Liver (tissue), 9 donors: ENCODE measurements around the gene ST3GAL4. TPM values are rescaled to one million over a fixed set of nuclear protein-coding genes. Genes with fewer than 3 reads are reported as not detected.

ENCODE experiments used
- DNase-seq: peaks from one replicate; pipeline ENCODE4 v3.0.0-alpha.2; 2017; ENCODE audit warnings: low spot score
- H3K27ac ChIP-seq, 2 donors: one replicate each; pipeline ENCODE4 v1.7.0; 2013; ENCODE audit warnings: inconsistent platforms in 2 of 2, low read length in 2 of 2, control low read depth in 1 of 2, low read depth in 1 of 2, mild to moderate bottlenecking in 1 of 2
- H3K27me3 ChIP-seq, 4 donors: one replicate each; pipeline versions ENCODE4 v1.6.1 to v1.7.0; 2013; ENCODE audit warnings: low read length in 3 of 4, inconsistent platforms in 1 of 4, mild to moderate bottlenecking in 1 of 4, moderate library complexity in 1 of 4; ENCODE audit not compliant: control insufficient read depth in 4 of 4, insufficient read depth in 4 of 4
- H3K36me3 ChIP-seq, 4 donors: one replicate each; pipeline versions ENCODE4 v1.6.1 to v1.7.0; 2013; ENCODE audit warnings: low read length in 3 of 4, mild to moderate bottlenecking in 3 of 4, low read depth in 1 of 4, moderate library complexity in 1 of 4; ENCODE audit not compliant: control insufficient read depth in 4 of 4, insufficient read depth in 3 of 4
- H3K4me1 ChIP-seq, 4 donors: one replicate each; pipeline versions ENCODE4 v1.6.1 to v1.7.0; 2013; ENCODE audit warnings: low read length in 3 of 4, mild to moderate bottlenecking in 3 of 4, moderate library complexity in 1 of 4; ENCODE audit not compliant: control insufficient read depth in 4 of 4, insufficient read depth in 4 of 4
- H3K4me3 ChIP-seq, 3 donors: one replicate each; pipeline versions ENCODE4 v1.6.1 to v1.7.0; 2013; ENCODE audit warnings: low read length in 3 of 3, control low read depth in 1 of 3, low read depth in 1 of 3, mild to moderate bottlenecking in 1 of 3
- H3K9ac ChIP-seq, 2 donors: one replicate each; pipeline ENCODE4 v1.7.0; 2013; ENCODE audit warnings: low read length in 2 of 2, mild to moderate bottlenecking in 2 of 2, moderate library complexity in 2 of 2, control low read depth in 1 of 2, low read depth in 1 of 2
- H3K9me3 ChIP-seq, 4 donors: one replicate each; pipeline versions ENCODE4 v1.6.1 to v1.7.0; 2013; ENCODE audit warnings: low read length in 3 of 4; ENCODE audit not compliant: control insufficient read depth in 4 of 4
- EGR1 ChIP-seq, 2 donors: IDR thresholded peaks; 2 replicates each; pipeline ENCODE4 v1.6.1; 2016 to 2018; ENCODE audit warnings: antibody characterized with exemption in 2 of 2, low read depth in 2 of 2
- FOXA1 ChIP-seq: IDR thresholded peaks from 2 replicates; pipeline ENCODE4 v1.6.1; 2016; ENCODE audit warnings: antibody characterized with exemption
- FOXA2 ChIP-seq: IDR thresholded peaks from 2 replicates; pipeline ENCODE4 v1.6.1; 2016; ENCODE audit warnings: antibody characterized with exemption
- HNF4A ChIP-seq, 2 donors: conservative IDR thresholded peaks; 2 replicates each; pipeline ENCODE4 v1.6.1; 2016; ENCODE audit warnings: antibody characterized with exemption in 2 of 2, mild to moderate bottlenecking in 2 of 2
- HNF4G ChIP-seq: IDR thresholded peaks from 2 replicates; pipeline ENCODE4 v1.6.1; 2016; ENCODE audit warnings: antibody characterized with exemption
- JUND ChIP-seq, 2 donors: IDR thresholded peaks; 2 replicates each; pipeline ENCODE4 v1.6.1; 2016; ENCODE audit warnings: antibody characterized with exemption in 2 of 2
- RAD21 ChIP-seq, 2 donors: IDR thresholded peaks; 2 replicates each; pipeline ENCODE4 v1.6.1; 2016; ENCODE audit warnings: antibody characterized with exemption in 2 of 2, mild to moderate bottlenecking in 2 of 2
- RXRA ChIP-seq, 2 donors: IDR thresholded peaks; 2 replicates each; pipeline ENCODE4 v1.6.1; 2017 to 2018; ENCODE audit warnings: antibody characterized with exemption in 2 of 2, mild to moderate bottlenecking in 1 of 2
- SP1 ChIP-seq: IDR thresholded peaks from 2 replicates; pipeline ENCODE4 v1.6.1; 2018; ENCODE audit warnings: antibody characterized with exemption, mild to moderate bottlenecking
- TAF1 ChIP-seq: conservative IDR thresholded peaks from 2 replicates; pipeline ENCODE4 v1.6.1; 2016; ENCODE audit warnings: antibody characterized with exemption, mild to moderate bottlenecking
- YY1 ChIP-seq: IDR thresholded peaks from 2 replicates; pipeline ENCODE4 v1.6.1; 2016; ENCODE audit warnings: antibody characterized with exemption, mild to moderate bottlenecking
- WGBS: extraction: QIAGEN DNeasy Blood & Tissue Kit; methylation state at CpG from one replicate; pipeline ENCODE4 v1.1.7; 2013; 5-methylcytosine and 5-hydroxymethylcytosine counted together
- polyA plus RNA-seq, 2 donors: library from polyadenylated mRNA; stranded (reverse) in 1 of 2; unstranded in 1 of 2; fragments of 200-250 nt in 1 of 2; fragments of >200 nt in 1 of 2; fragmentation: Nextera tagmentation in 1 of 2; extraction: Ambion mirVana in 1 of 2; gene quantifications; one replicate each; pipeline versions ENCODE4 v1.2.1 to v1.2.3, GENCODE V29; 2013 to 2015
- total RNA-seq, 2 donors: library from RNA; depleted of rRNA; stranded (reverse); fragments of >200 nt; gene quantifications; one replicate each; pipeline ENCODE4 v1.2.3, GENCODE V29; 2014
- TF ChIP-seq, protein P1 (sequence below): IDR thresholded peaks from 2 replicates; pipeline ENCODE4 v1.6.1; 2016; ENCODE audit warnings: antibody characterized with exemption, mild to moderate bottlenecking
- TF ChIP-seq, protein P2 (sequence below): IDR thresholded peaks from 2 replicates; pipeline ENCODE4 v1.6.1; 2016; ENCODE audit warnings: antibody characterized with exemption
- TF ChIP-seq, protein P3 (sequence below): IDR thresholded peaks from 2 replicates; pipeline ENCODE4 v1.6.1; 2016; ENCODE audit warnings: antibody characterized with exemption
- TF ChIP-seq, protein P4 (sequence below): fragments of 150-350 bp; IDR thresholded peaks from 2 replicates; pipeline ENCODE4 v1.5.1; 2017; ENCODE audit warnings: improper control_type of control experiment, low read depth, low read length; ENCODE audit not compliant: missing input control
- donor health status: healthy.
- donor health status: healthy.
- donor health status: healthy.
- donor health status: healthy.
- donor health status: healthy.

The ST3GAL4 gene
- total and polyA plus RNA-seq, 4 donors = 4.5 to 18.4 (median 10.6) TPM

DNA sequence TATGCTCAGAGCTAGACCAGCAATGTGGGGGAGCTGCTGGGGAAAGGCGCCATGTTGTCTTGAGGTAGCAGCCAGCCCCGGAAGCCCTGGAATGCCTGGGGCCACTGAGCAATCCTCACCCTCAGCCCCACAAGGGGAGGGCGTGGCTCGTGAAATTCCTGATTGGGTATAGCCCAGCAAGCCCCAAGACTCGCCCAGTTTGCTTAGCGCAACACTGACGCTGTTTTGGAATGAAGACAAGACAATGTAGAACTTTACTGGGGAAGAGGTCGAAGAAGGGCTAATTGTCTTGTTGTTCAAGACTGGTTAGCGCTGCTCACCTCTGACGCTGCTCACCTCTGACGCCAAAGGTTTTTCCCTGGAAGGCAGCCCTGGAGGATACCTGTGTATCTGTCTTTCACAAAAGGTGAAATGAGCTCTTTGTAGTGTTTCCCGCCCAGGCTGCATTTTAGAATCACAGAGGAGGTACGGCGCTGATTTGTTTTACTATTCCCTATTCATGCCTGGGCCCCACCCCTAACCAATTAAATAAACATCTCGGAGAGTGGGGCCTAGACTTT, 47.6 kb downstream of the ST3GAL4 start:
- Histone ChIP-seq H3K9ac (no peak overlapping the region), H3K36me3 (peaks cover 0 to 13% (median 6%) of the 10 kb centered on the region in 4 donors), H3K4me1 (no peaks in the 10 kb centered on the region), H3K27me3 (no peaks in the 10 kb centered on the region), H3K27ac (no peak overlapping the region), H3K4me3 (no peak overlapping the region), H3K9me3 (no peaks in the 10 kb centered on the region)
- no peak for DNase-seq
- 87% methylated on average over 15 of the region's 15 CpGs for WGBS
- TF ChIP-seq YY1 (no peak), SP1 (no peak)

DNA sequence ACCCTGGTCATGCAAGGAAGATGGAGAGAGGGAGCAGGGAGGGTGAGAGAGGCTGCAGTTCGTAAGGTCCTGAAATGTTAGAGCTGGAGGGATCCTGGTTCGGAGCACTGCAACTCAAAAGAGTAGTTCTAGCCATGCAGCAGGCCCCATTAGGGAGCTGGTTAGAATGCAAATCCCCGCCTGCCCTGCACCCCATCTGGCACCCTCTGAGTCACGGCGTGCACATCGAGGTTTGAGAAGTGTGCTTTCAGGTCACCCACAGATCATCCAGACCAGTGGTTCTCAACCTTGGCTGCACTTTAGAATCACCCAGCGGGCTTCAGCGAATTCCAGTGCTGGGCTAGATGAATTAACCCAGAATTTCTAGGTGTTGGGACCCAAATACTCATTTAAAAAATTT, 48.2 kb downstream of the ST3GAL4 start:
- Histone ChIP-seq H3K36me3 (peaks cover 0 to 19% (median 10%) of the 10 kb centered on the region in 4 donors), H3K27ac (no peak overlapping the region), H3K4me3 (no peak overlapping the region), H3K27me3 (no peaks in the 10 kb centered on the region), H3K9ac (no peak overlapping the region), H3K4me1 (no peaks in the 10 kb centered on the region), H3K9me3 (no peaks in the 10 kb centered on the region)
- DNase-seq = no peak
- 94% methylated on average over 8 of the region's 8 CpGs for WGBS
- TF ChIP-seq RXRA (IDR thresholded peaks at IDR 0.05) (no peak), TAF1 (no peak)
- TF ChIP-seq, protein P1, sequence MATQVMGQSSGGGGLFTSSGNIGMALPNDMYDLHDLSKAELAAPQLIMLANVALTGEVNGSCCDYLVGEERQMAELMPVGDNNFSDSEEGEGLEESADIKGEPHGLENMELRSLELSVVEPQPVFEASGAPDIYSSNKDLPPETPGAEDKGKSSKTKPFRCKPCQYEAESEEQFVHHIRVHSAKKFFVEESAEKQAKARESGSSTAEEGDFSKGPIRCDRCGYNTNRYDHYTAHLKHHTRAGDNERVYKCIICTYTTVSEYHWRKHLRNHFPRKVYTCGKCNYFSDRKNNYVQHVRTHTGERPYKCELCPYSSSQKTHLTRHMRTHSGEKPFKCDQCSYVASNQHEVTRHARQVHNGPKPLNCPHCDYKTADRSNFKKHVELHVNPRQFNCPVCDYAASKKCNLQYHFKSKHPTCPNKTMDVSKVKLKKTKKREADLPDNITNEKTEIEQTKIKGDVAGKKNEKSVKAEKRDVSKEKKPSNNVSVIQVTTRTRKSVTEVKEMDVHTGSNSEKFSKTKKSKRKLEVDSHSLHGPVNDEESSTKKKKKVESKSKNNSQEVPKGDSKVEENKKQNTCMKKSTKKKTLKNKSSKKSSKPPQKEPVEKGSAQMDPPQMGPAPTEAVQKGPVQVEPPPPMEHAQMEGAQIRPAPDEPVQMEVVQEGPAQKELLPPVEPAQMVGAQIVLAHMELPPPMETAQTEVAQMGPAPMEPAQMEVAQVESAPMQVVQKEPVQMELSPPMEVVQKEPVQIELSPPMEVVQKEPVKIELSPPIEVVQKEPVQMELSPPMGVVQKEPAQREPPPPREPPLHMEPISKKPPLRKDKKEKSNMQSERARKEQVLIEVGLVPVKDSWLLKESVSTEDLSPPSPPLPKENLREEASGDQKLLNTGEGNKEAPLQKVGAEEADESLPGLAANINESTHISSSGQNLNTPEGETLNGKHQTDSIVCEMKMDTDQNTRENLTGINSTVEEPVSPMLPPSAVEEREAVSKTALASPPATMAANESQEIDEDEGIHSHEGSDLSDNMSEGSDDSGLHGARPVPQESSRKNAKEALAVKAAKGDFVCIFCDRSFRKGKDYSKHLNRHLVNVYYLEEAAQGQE = no peak
- TF ChIP-seq, protein P2, sequence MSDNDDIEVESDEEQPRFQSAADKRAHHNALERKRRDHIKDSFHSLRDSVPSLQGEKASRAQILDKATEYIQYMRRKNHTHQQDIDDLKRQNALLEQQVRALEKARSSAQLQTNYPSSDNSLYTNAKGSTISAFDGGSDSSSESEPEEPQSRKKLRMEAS = no peak

DNA sequence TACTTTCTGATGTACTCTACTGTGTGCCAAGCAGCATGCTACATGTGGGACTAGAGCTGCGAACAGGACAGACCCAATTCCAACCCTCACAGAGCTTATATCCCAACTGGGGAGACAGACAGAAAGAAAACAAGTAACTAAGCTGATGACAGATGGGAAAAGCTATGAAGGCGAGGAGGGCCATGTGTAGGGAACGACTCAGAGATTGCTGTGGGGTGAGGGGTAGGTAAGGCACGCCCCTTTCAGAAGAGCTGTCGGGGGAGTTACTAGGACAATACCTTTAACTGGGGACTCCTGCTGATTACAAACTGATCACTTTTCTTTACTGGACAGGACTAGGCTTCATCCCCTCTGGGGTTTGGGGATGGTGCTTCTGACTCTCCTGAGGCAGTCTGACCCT, 48.9 kb downstream of the ST3GAL4 start:
- DNase-seq = no peak
- H3K9me3 ChIP-seq = no peaks in the 10 kb centered on the region
- H3K4me3 ChIP-seq = no peak overlapping the region
- 97% methylated on average over 5 of the region's 5 CpGs for WGBS
- H3K27ac ChIP-seq = no peak overlapping the region
- no peak for TF ChIP-seq FOXA1
- TF ChIP-seq, protein P3, sequence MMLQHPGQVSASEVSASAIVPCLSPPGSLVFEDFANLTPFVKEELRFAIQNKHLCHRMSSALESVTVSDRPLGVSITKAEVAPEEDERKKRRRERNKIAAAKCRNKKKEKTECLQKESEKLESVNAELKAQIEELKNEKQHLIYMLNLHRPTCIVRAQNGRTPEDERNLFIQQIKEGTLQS = no peak
- no peak for TF ChIP-seq FOXA2
- no peak for TF ChIP-seq EGR1 (IDR thresholded peaks at IDR 0.05; ENCODE audit: low read depth in 2 of 2)
- TF ChIP-seq, protein P1 = no peak
- no peak for TF ChIP-seq JUND (IDR thresholded peaks at IDR 0.05)
- TF ChIP-seq TAF1 = no peak
- TF ChIP-seq, protein P4, sequence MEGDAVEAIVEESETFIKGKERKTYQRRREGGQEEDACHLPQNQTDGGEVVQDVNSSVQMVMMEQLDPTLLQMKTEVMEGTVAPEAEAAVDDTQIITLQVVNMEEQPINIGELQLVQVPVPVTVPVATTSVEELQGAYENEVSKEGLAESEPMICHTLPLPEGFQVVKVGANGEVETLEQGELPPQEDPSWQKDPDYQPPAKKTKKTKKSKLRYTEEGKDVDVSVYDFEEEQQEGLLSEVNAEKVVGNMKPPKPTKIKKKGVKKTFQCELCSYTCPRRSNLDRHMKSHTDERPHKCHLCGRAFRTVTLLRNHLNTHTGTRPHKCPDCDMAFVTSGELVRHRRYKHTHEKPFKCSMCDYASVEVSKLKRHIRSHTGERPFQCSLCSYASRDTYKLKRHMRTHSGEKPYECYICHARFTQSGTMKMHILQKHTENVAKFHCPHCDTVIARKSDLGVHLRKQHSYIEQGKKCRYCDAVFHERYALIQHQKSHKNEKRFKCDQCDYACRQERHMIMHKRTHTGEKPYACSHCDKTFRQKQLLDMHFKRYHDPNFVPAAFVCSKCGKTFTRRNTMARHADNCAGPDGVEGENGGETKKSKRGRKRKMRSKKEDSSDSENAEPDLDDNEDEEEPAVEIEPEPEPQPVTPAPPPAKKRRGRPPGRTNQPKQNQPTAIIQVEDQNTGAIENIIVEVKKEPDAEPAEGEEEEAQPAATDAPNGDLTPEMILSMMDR = no peak
- TF ChIP-seq YY1 = no peak
- no peak for TF ChIP-seq HNF4G
- no peak for TF ChIP-seq RAD21 (IDR thresholded peaks at IDR 0.05)
- TF ChIP-seq SP1 = no peak
- no peak for TF ChIP-seq HNF4A (conservative IDR thresholded peaks at IDR 0.05)
- TF ChIP-seq, protein P2 = no peak
- H3K9ac ChIP-seq = no peak overlapping the region
- no peaks in the 10 kb centered on the region for H3K4me1 ChIP-seq
- H3K27me3 ChIP-seq = no peaks in the 10 kb centered on the region
- peaks cover 0 to 25% (median 10%) of the 10 kb centered on the region in 4 donors for H3K36me3 ChIP-seq
